Lung (tissue), 12 donors: ENCODE measurements around the gene SFXN5. TPM values are rescaled to one million over a fixed set of nuclear protein-coding genes. Genes with fewer than 3 reads are reported as not detected.

Experiments used
- ATAC-seq: fragments of 200-7000 bp; cut with Tn5 transposase; one replicate; pipeline ENCODE4 v1.9.1; 2020; ENCODE audit warnings: moderate number of reproducible peaks; ENCODE audit not compliant: insufficient read depth, low FRiP score
- DNase-seq, 3 donors: peaks; one replicate each; pipeline ENCODE4 v3.0.0-alpha.2; 2013 to 2017
- H3K27ac ChIP-seq, 2 donors: one replicate each; pipeline ENCODE4 v1.5.1; 2013; ENCODE audit warnings: mild to moderate bottlenecking in 2 of 2, moderate library complexity in 2 of 2, control low read depth in 1 of 2, inconsistent platforms in 1 of 2, low read depth in 1 of 2, low read length in 1 of 2
- H3K27me3 ChIP-seq, 3 donors: one replicate each; pipeline ENCODE4 v1.5.1; 2013; ENCODE audit warnings: low read length in 2 of 3; ENCODE audit not compliant: control insufficient read depth in 3 of 3, insufficient read depth in 3 of 3
- H3K36me3 ChIP-seq, 4 donors: one replicate each; pipeline ENCODE4 v1.5.1; 2013; ENCODE audit warnings: low read length in 4 of 4, mild to moderate bottlenecking in 1 of 4, moderate library complexity in 1 of 4; ENCODE audit not compliant: control insufficient read depth in 4 of 4, insufficient read depth in 4 of 4
- H3K4me1 ChIP-seq, 5 donors: one replicate each; pipeline ENCODE4 v1.5.1; 2013; ENCODE audit warnings: low read length in 5 of 5, mild to moderate bottlenecking in 2 of 5, moderate library complexity in 1 of 5; ENCODE audit not compliant: control insufficient read depth in 5 of 5, insufficient read depth in 5 of 5
- H3K4me3 ChIP-seq: one replicate; pipeline ENCODE4 v1.5.1; 2013; ENCODE audit warnings: mild to moderate bottlenecking, control low read depth, moderate library complexity
- H3K9ac ChIP-seq, 2 donors: one replicate each; pipeline ENCODE4 v1.5.1; 2013; ENCODE audit warnings: low read length in 2 of 2, control low read depth in 1 of 2; ENCODE audit not compliant: insufficient read depth in 1 of 2
- H3K9me3 ChIP-seq, 4 donors: one replicate each; pipeline ENCODE4 v1.5.1; 2013; ENCODE audit warnings: low read length in 3 of 4, mild to moderate bottlenecking in 1 of 4, moderate library complexity in 1 of 4; ENCODE audit not compliant: control insufficient read depth in 4 of 4, insufficient read depth in 3 of 4
- WGBS, 2 donors: extraction: QIAGEN DNeasy Blood & Tissue Kit; methylation state at CpG; one replicate each; pipeline ENCODE4 v1.1.7; 2013; 5-methylcytosine and 5-hydroxymethylcytosine counted together
- polyA plus RNA-seq, 2 donors: library from polyadenylated mRNA; stranded (reverse); fragments of 200-250 nt; gene quantifications; one replicate each; pipeline ENCODE4 v1.2.1, GENCODE V29; 2013
- total RNA-seq, 2 donors: library from RNA; depleted of rRNA in 1 of 2; stranded (reverse); fragments of >200 nt in 1 of 2; gene quantifications; one replicate each; pipeline ENCODE4 v1.2.1, GENCODE V29; 2014 to 2021
- TF ChIP-seq, protein P1 (sequence below): IDR thresholded peaks from 2 replicates; pipeline ENCODE4 v1.5.1; 2012; ENCODE audit warnings: mild to moderate bottlenecking; ENCODE audit errors: control extremely low read depth, extremely low read depth
- donor health status: control.
- donor health status: control.
- donor health status: Bipolar disorder and iron deficiency.
- donor health status: healthy.
- donor health status: DM: yes; HTN: yes; CAD: no.

The SFXN5 gene
- total and polyA plus RNA-seq, 4 donors, result 8.3 to 15.6 (median 9.6) TPM

DNA sequence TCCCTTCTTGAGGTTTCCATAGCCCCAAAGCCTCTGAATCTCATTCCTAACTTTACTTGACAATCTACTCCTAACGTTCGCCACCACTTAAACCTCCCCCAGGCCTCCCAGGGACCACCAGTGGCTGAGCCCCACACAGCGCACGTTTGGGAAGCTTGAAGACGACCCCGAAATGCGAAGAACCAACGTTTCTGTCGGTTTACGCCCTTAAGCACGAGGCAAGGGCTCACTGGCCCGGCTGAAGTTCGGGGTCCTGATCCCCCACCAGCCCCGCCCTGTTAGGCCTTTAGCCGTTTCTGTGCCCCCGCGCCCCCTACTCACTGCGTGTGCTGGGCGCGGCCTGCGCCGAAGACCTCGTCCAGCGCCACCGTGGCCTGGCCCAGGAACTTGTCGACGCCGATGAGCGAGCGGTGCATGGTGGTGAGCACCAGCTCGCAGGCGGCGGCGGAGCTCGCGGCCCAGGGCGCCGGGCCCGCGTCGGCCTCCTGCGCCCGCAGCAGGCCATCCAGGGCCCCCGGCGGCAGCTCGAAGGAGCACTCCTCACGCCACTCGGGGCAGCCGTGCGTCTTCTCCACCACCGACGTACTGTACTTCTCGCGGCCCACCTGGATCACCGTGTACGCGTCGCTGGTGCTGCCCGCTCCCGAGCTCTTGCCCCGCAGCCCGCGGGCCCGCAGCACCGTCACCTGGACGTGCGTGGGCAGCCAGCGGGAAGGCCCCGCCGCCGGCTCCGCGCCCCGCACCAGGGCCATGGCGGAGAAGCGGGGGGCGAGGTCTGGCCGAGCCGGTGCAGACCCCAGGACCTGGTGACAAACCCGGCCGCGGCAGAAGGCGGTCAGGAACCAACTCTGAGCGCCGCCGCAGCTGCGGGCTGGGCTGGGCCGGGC is 40.8 kb upstream of the SFXN5 start:
- H3K27me3 ChIP-seq, result no peaks in the 10 kb centered on the region
- H3K4me1 ChIP-seq, result peaks cover 0 to 24% (median 8%) of the 10 kb centered on the region in 5 donors
- peak overlapping the region; percentile 14 to 68 for H3K9ac ChIP-seq
- no peaks in the 10 kb centered on the region for H3K9me3 ChIP-seq
- peak overlapping the region; percentile 77 for H3K4me3 ChIP-seq
- ATAC-seq (no peak), DNase-seq (peak; percentile 52 to 55 (median 54))
- H3K36me3 ChIP-seq, result no peaks in the 10 kb centered on the region
- WGBS, 2 donors, result 1 to 2% methylated on average over 71 to 88 of the region's 88 CpGs
- peak overlapping the region; percentile 80 to 92 for H3K27ac ChIP-seq
- TF ChIP-seq, protein P1, sequence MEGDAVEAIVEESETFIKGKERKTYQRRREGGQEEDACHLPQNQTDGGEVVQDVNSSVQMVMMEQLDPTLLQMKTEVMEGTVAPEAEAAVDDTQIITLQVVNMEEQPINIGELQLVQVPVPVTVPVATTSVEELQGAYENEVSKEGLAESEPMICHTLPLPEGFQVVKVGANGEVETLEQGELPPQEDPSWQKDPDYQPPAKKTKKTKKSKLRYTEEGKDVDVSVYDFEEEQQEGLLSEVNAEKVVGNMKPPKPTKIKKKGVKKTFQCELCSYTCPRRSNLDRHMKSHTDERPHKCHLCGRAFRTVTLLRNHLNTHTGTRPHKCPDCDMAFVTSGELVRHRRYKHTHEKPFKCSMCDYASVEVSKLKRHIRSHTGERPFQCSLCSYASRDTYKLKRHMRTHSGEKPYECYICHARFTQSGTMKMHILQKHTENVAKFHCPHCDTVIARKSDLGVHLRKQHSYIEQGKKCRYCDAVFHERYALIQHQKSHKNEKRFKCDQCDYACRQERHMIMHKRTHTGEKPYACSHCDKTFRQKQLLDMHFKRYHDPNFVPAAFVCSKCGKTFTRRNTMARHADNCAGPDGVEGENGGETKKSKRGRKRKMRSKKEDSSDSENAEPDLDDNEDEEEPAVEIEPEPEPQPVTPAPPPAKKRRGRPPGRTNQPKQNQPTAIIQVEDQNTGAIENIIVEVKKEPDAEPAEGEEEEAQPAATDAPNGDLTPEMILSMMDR, result no peak

DNA sequence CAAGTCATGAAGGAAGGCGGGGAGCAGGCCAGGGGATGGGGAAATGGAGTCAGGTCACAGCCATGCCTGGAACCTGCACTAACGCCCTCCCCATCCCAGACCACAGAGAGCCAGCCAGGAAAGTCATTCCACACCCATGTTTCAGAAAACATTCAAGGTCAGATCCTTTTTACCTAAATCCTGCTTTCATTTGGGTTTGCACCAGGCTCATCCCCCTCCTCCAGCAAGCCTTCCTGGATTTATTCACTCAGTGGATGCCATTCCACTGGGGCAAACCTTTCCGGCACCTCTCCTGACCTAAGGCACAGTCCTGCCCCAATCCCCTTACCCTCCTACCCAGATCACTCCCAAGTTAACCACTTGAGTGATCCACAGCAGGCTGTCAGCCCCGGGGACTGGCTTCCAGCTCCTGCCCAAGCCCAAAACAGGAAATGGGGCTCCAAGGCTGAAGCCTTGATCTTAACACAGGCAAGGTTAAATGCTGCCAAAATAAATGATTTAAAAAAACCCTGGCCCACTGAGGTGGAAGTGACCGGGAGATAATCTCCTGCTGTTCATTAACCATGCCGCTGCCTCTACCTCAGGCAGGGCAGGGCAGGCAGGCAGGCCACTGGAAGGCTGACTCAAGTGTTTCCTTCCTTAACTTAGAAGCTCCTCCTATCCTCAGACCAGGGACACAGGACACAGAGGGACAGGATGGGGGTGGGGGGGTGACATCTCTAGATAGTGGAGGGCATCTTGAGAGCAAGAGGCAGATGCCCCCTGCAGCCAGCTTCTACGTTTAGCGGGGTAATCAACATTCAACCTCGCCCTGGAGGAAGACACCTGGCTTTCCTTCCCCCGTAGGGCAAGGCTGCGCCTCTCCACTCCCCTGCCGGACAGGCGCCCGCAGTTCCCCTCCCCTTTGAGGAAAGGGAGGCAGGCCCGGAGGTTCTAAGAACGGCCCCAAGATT is 39.8 kb upstream of the SFXN5 start:
- Histone ChIP-seq H3K4me3 (peak overlapping the region; percentile 77), H3K4me1 (peaks cover 0 to 26% (median 10%) of the 10 kb centered on the region in 5 donors), H3K9me3 (no peaks in the 10 kb centered on the region), H3K27me3 (no peaks in the 10 kb centered on the region), H3K9ac (peak overlapping the region; percentile 14 to 68), H3K27ac (peak overlapping the region; percentile 80 to 92), H3K36me3 (no peaks in the 10 kb centered on the region)
- TF ChIP-seq, protein P1, result no peak
- DNase-seq, result peak in 2 of 3 donors; percentile 25 to 26
- ATAC-seq, result peak; percentile 24
- WGBS, 2 donors, result 21 to 31% methylated on average over 13 to 16 of the region's 16 CpGs

DNA sequence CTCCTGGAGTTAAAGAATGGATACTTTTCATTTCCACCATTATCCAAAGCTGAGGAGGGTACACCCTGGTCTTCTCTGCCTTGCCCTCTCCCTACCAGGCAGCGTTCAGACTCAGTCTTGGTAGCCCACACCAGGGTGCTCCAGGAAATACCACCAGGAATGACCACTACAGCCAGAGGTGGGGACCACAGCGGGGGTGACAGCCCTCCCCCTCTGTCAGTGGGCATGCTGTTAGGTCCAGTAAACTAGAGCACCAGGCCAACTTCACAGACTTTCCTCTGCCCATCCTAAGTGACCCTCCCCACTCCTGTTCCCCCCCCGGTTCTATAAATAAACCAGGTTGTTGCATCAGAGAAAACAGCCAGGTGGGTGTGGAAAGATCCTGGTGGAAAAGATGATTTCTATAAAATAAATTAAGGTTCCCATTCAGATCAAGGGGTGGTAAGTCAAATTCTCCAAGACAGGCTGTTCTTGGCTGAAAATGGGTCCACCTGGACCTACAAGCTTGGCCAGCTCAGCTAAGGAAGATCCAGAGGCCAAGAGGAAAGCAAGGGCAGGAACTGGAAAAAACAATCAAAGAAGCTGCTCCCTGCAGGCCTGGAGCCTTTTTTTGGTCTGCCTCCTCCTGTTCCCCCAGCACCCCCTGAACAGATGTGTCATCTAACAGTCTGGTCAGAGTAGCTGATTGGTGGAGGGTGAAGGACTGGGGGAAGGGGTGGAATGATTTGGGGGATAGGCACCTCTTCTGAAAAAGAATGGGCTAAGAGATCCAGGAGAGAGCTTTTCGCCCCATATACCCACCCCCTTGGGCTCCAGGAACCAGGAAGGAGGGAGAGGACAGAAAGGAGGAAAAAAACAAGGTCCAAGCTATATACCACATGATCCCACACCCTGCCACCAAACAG is 38.9 kb upstream of the SFXN5 start:
- ATAC-seq (no peak), DNase-seq (no peak)
- H3K4me1 ChIP-seq, result peaks cover 0 to 26% (median 10%) of the 10 kb centered on the region in 5 donors
- TF ChIP-seq, protein P1, result no peak
- no peak overlapping the region for H3K4me3 ChIP-seq
- H3K27me3 ChIP-seq, result no peaks in the 10 kb centered on the region
- H3K36me3 ChIP-seq, result no peaks in the 10 kb centered on the region
- no peak overlapping the region for H3K9ac ChIP-seq
- WGBS, 2 donors, result 84% methylated on average over 4 of the region's 4 CpGs
- H3K9me3 ChIP-seq, result no peaks in the 10 kb centered on the region
- peak overlapping the region in 1 of 2 donors; percentile 6 for H3K27ac ChIP-seq
